Endodermal cell (in vitro differentiated cells): Measurements from ENCODE around the gene BBIP1. TPM values are rescaled to one million over a fixed set of nuclear protein-coding genes. Genes with fewer than 3 reads are reported as not detected.

ENCODE experiments used
- DNase-seq: peaks from one replicate; pipeline ENCODE4 v3.0.0-alpha.2; 2017
- H3K27ac ChIP-seq: 2 replicates; pipeline ENCODE4 v1.5.1; 2013; ENCODE audit warnings: mild to moderate bottlenecking, low read depth, low read length, moderate library complexity
- H3K27me3 ChIP-seq: 2 replicates; pipeline ENCODE4 v1.6.1; 2013; ENCODE audit warnings: mild to moderate bottlenecking, low read length, moderate library complexity; ENCODE audit not compliant: insufficient read depth, control insufficient read depth, poor library complexity, severe bottlenecking
- H3K36me3 ChIP-seq: 2 replicates; pipeline ENCODE4 v1.7.0; 2013; ENCODE audit warnings: mild to moderate bottlenecking, low read length, moderate library complexity; ENCODE audit not compliant: control insufficient read depth, insufficient read depth
- H3K4me1 ChIP-seq: one replicate; pipeline ENCODE4 v1.7.0; 2013; ENCODE audit warnings: low read length; ENCODE audit not compliant: control insufficient read depth, insufficient read depth
- H3K4me3 ChIP-seq: 2 replicates; pipeline ENCODE4 v1.5.1; 2013; ENCODE audit warnings: mild to moderate bottlenecking, low read length, moderate library complexity
- H3K9ac ChIP-seq: 2 replicates; pipeline ENCODE4 v1.6.1; 2013; ENCODE audit warnings: mild to moderate bottlenecking, low read length, moderate library complexity; ENCODE audit not compliant: poor library complexity, severe bottlenecking; ENCODE audit errors: extremely low read depth
- H3K9me3 ChIP-seq: 2 replicates; pipeline ENCODE4 v1.6.1; 2013; ENCODE audit warnings: mild to moderate bottlenecking, low read length, moderate library complexity; ENCODE audit not compliant: control insufficient read depth
- H3K27ac Mint-ChIP-seq: 2 replicates; pipeline ENCODE4 v1.8.0; 2020; ENCODE audit warnings: mixed read lengths
- H3K27me3 Mint-ChIP-seq: 2 replicates; pipeline ENCODE4 v1.8.0; 2021; ENCODE audit warnings: mild to moderate bottlenecking, mixed read lengths; ENCODE audit not compliant: insufficient read depth
- H3K36me3 Mint-ChIP-seq: 2 replicates; pipeline ENCODE4 v1.8.0; 2020; ENCODE audit warnings: low read depth, mixed read lengths
- H3K4me1 Mint-ChIP-seq: 2 replicates; pipeline ENCODE4 v1.8.0; 2020; ENCODE audit warnings: mixed read lengths
- H3K4me3 Mint-ChIP-seq: 2 replicates; pipeline ENCODE4 v1.8.0; 2020; ENCODE audit warnings: mild to moderate bottlenecking, moderate library complexity, mixed read lengths
- H3K9me3 Mint-ChIP-seq: 2 replicates; pipeline ENCODE4 v1.8.0; 2020; ENCODE audit warnings: mild to moderate bottlenecking, mixed read lengths
- CTCF ChIP-seq: fragments of 200-600 bp; sonication (generic); conservative IDR thresholded peaks from 2 replicates; pipeline ENCODE4 v1.5.0; 2021; ENCODE audit warnings: antibody characterized with exemption, mild to moderate bottlenecking
- WGBS, 2 experiments: methylation state at CpG; one replicate each; pipeline versions ENCODE4 v1.1.5 to v1.1.7; 2013; ENCODE audit warnings: missing lambda C conversion rate in 2 of 2, mixed read lengths in 1 of 2; ENCODE audit not compliant: insufficient coverage in 1 of 2, insufficient read length in 1 of 2; 5-methylcytosine and 5-hydroxymethylcytosine counted together
- total RNA-seq, 2 donors: library from RNA; stranded (reverse); fragmentation: NEBNext Ultra II Directional in 1 of 2; extraction: Animal tissue kit (Norgen Biotek cat#: 25700) in 1 of 2; gene quantifications; 2 replicates in 1 of 2; 3 replicates in 1 of 2; pipeline ENCODE4 v1.2.1, GENCODE V29; 2021

Gene BBIP1
- total RNA-seq, 2 donors from 2014 or later, result 27.6 to 32.8 TPM

GRCh38 chr10:110883924-110884323 lies 35.1 kb downstream of the BBIP1 start:
- Mint-ChIP-seq H3K27me3 (no peaks in the 10 kb centered on the region), H3K36me3 (peaks cover 28% of the 10 kb centered on the region), H3K4me3 (no peak overlapping the region), H3K27ac (no peak overlapping the region), H3K4me1 (no peaks in the 10 kb centered on the region), H3K9me3 (no peaks in the 10 kb centered on the region)
- no peak overlapping the region for H3K4me3 ChIP-seq
- H3K27me3 ChIP-seq, result no peaks in the 10 kb centered on the region
- H3K27ac ChIP-seq, result no peak overlapping the region
- DNase-seq, result no peak
- no peak for TF ChIP-seq CTCF
- no peaks in the 10 kb centered on the region for H3K9me3 ChIP-seq
- 96 to 98% methylated on average over 8 to 10 of the region's 10 CpGs for WGBS, 2 experiments
- H3K4me1 ChIP-seq, result no peaks in the 10 kb centered on the region
- no peak overlapping the region for H3K9ac ChIP-seq
- peaks cover 52% of the 10 kb centered on the region for H3K36me3 ChIP-seq

GRCh38 chr10:110881905-110882304 lies 37.1 kb downstream of the BBIP1 start:
- Histone ChIP-seq H3K4me3 (no peak overlapping the region), H3K27me3 (no peaks in the 10 kb centered on the region), H3K9ac (no peak overlapping the region), H3K4me1 (no peaks in the 10 kb centered on the region), H3K27ac (no peak overlapping the region), H3K9me3 (no peaks in the 10 kb centered on the region), H3K36me3 (peaks cover 43% of the 10 kb centered on the region)
- no peaks in the 10 kb centered on the region for H3K4me1 Mint-ChIP-seq
- peaks cover 23% of the 10 kb centered on the region for H3K36me3 Mint-ChIP-seq
- 93 to 100% methylated on average over 2 to 4 of the region's 4 CpGs for WGBS, 2 experiments
- H3K27me3 Mint-ChIP-seq, result no peaks in the 10 kb centered on the region
- TF ChIP-seq CTCF, result no peak
- H3K9me3 Mint-ChIP-seq, result no peaks in the 10 kb centered on the region
- H3K4me3 Mint-ChIP-seq, result no peak overlapping the region
- DNase-seq, result no peak
- no peak overlapping the region for H3K27ac Mint-ChIP-seq

GRCh38 chr10:110881247-110881646 lies 37.7 kb downstream of the BBIP1 start:
- Histone ChIP-seq H3K9ac (no peak overlapping the region), H3K36me3 (peaks cover 42% of the 10 kb centered on the region), H3K9me3 (no peaks in the 10 kb centered on the region), H3K27ac (no peak overlapping the region), H3K4me1 (no peaks in the 10 kb centered on the region), H3K27me3 (no peaks in the 10 kb centered on the region), H3K4me3 (no peak overlapping the region)
- H3K4me1 Mint-ChIP-seq, result no peaks in the 10 kb centered on the region
- H3K36me3 Mint-ChIP-seq, result peaks cover 24% of the 10 kb centered on the region
- no peak overlapping the region for H3K27ac Mint-ChIP-seq
- DNase-seq, result no peak
- no peak for TF ChIP-seq CTCF
- no peaks in the 10 kb centered on the region for H3K27me3 Mint-ChIP-seq
- WGBS, 2 experiments, result 95 to 97% methylated on average over 8 to 9 of the region's 9 CpGs
- H3K9me3 Mint-ChIP-seq, result no peaks in the 10 kb centered on the region
- no peak overlapping the region for H3K4me3 Mint-ChIP-seq
